ENCODE results near the gene VSTM4.

DNA sequence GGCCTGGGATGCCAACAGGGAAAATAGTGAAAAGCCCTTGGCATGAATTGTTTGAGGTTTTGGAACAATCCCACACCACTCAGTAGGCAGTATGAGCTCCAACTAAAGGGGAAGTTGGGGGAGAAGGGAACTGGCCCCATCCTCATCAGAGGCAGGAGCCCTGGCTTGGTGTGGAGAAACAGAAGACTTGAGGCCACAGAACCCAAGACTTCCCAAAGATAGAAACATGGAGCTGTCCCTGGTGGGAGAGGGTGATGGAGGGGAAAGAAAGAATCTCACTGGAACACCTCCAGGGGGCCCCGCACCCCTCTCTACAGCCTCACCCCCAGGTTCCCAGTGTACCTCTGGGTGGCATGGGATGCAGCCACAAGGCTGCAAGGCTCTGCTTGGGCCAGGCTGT is 85.7 kb downstream of the VSTM4 start:
- TF ChIP-seq CTCF (IDR thresholded peaks at IDR 0.05) = no peak
- no peak for TF ChIP-seq POLR2A (IDR thresholded peaks at IDR 0.05)
